H1 (cell line): ENCODE results near the gene INPP4A. TPM values are rescaled to one million over a fixed set of nuclear protein-coding genes. Genes with fewer than 3 reads are reported as not detected.

Source experiments
- CTCF ChIA-PET: fragments of 300-600 bp; sonication (Branson Sonifier 250); formaldehyde crosslinking; loops from one replicate; lab custom pipeline; 2021; ENCODE audit not compliant: partially characterized antibody; lab: Charles Lee
- POLR2A ChIA-PET: fragments of 300-600 bp; sonication (Branson Sonifier 250); formaldehyde crosslinking; loops from one replicate; lab custom pipeline; 2021; ENCODE audit warnings: inconsistent platforms; ENCODE audit not compliant: partially characterized antibody; lab: Charles Lee
- DNase-seq, 2 experiments: peaks; one replicate each; pipeline versions ENCODE4 v3.0.0 to v3.0.0-alpha.2; 2010 to 2022; ENCODE audit warnings: low spot score in 2 of 2, low read depth in 1 of 2, mixed read lengths in 1 of 2
- FAIRE-seq: peaks from 2 replicates; lab custom pipeline; 2011; peaks lifted over from hg19 to GRCh38; lab: Jason Lieb, UNC
- H2AFZ ChIP-seq: 2 replicates; pipeline ENCODE4 v1.8.1; 2012; ENCODE audit warnings: low read length, inconsistent platforms
- H2AK5ac ChIP-seq: 2 replicates; pipeline ENCODE4 v1.6.1; 2013; ENCODE audit warnings: low read depth, low read length
- H2BK120ac ChIP-seq: replicated peaks from 2 replicates; pipeline ENCODE3; 2013; ENCODE audit warnings: low read depth, low read length, inconsistent platforms
- H2BK12ac ChIP-seq: 2 replicates; pipeline ENCODE4 v1.6.1; 2013; ENCODE audit warnings: low read depth, low read length
- H2BK15ac ChIP-seq: 2 replicates; pipeline ENCODE4 v1.6.1; 2013; ENCODE audit warnings: low read length
- H2BK20ac ChIP-seq: 2 replicates; pipeline ENCODE4 v1.6.1; 2013; ENCODE audit warnings: low read length
- H2BK5ac ChIP-seq: 2 replicates; pipeline ENCODE4 v1.6.1; 2013; ENCODE audit warnings: low read depth, low read length
- H3K14ac ChIP-seq: 2 replicates; pipeline ENCODE4 v1.6.1; 2013; ENCODE audit warnings: inconsistent platforms; ENCODE audit not compliant: insufficient read length
- H3K18ac ChIP-seq: 2 replicates; pipeline ENCODE4 v1.6.1; 2013; ENCODE audit warnings: low read length; ENCODE audit errors: extremely low read depth
- H3K23ac ChIP-seq: 2 replicates; pipeline ENCODE4 v1.6.1; 2013; ENCODE audit warnings: inconsistent platforms; ENCODE audit not compliant: insufficient read length
- H3K23me2 ChIP-seq: 2 replicates; pipeline ENCODE4 v1.6.1; 2013; ENCODE audit warnings: low read depth, low read length
- H3K27ac ChIP-seq: 2 replicates; pipeline ENCODE4 v1.6.1; 2011; ENCODE audit warnings: low read depth, low read length, inconsistent platforms
- H3K27me3 ChIP-seq, 4 experiments: replicated peaks in 1 of 4; 1 replicate in 1 of 4; 2 replicates in 3 of 4; pipeline versions ENCODE4 v1.6.1 to v1.8.1; 2011 to 2013; ENCODE audit warnings: low read length in 3 of 4, mild to moderate bottlenecking in 3 of 4, inconsistent platforms in 2 of 4, mixed read lengths in 2 of 4, moderate library complexity in 1 of 4; ENCODE audit not compliant: control insufficient read depth in 3 of 4, insufficient read depth in 3 of 4; ENCODE audit errors: extremely low read depth in 1 of 4
- H3K36me3 ChIP-seq, 4 experiments: 2 replicates each; pipeline versions ENCODE4 v1.6.1 to v1.8.1; 2011 to 2013; ENCODE audit warnings: mild to moderate bottlenecking in 4 of 4, low read length in 3 of 4, moderate library complexity in 2 of 4, control low read depth in 1 of 4, inconsistent platforms in 1 of 4; ENCODE audit not compliant: insufficient read depth in 4 of 4, control insufficient read depth in 2 of 4
- H3K4ac ChIP-seq: replicated peaks from 2 replicates; pipeline ENCODE3; 2013; ENCODE audit warnings: low read length, low read depth, mixed read lengths, inconsistent platforms; ENCODE audit not compliant: insufficient read length
- H3K4me1 ChIP-seq, 4 experiments: replicated peaks in 1 of 4; 1 replicate in 1 of 4; 2 replicates in 3 of 4; pipeline versions ENCODE4 v1.6.1 to v1.8.1; 2011 to 2013; ENCODE audit warnings: low read length in 3 of 4, inconsistent platforms in 2 of 4, mixed read lengths in 1 of 4; ENCODE audit not compliant: insufficient read depth in 4 of 4, control insufficient read depth in 3 of 4
- H3K4me2 ChIP-seq, 2 experiments: 2 replicates each; pipeline versions ENCODE4 v1.6.1 to v1.8.1; 2011 to 2013; ENCODE audit warnings: low read depth in 2 of 2, low read length in 2 of 2, control low read depth in 1 of 2, inconsistent platforms in 1 of 2, mild to moderate bottlenecking in 1 of 2; ENCODE audit not compliant: insufficient read depth in 1 of 2
- H3K4me3 ChIP-seq, 4 experiments: fragments of 200-600, 300-600 bp in 1 of 4; sonication (generic), shearing (Covaris generic), sonication (Bioruptor Twin) in 1 of 4; 2 replicates each; pipeline versions ENCODE4 v1.5.1 to v1.8.1; 2011 to 2016; ENCODE audit warnings: low read length in 4 of 4, low read depth in 3 of 4, control low read depth in 2 of 4, inconsistent platforms in 2 of 4, mild to moderate bottlenecking in 2 of 4, mixed read lengths in 1 of 4, moderate library complexity in 1 of 4; ENCODE audit not compliant: insufficient read depth in 2 of 4; ENCODE audit errors: extremely low read depth in 1 of 4
- H3K56ac ChIP-seq: replicated peaks from 2 replicates; pipeline ENCODE3; 2013; ENCODE audit warnings: low read depth, mild to moderate bottlenecking, mixed read lengths, low read length, inconsistent platforms; ENCODE audit not compliant: insufficient read length
- H3K79me1 ChIP-seq: 2 replicates; pipeline ENCODE4 v1.6.1; 2013; ENCODE audit warnings: low read depth, low read length, control low read depth
- H3K79me2 ChIP-seq, 2 experiments: 2 replicates each; pipeline versions ENCODE4 v1.6.1 to v1.8.1; 2012 to 2013; ENCODE audit warnings: low read length in 2 of 2, mild to moderate bottlenecking in 2 of 2, inconsistent platforms in 1 of 2; ENCODE audit not compliant: insufficient read depth in 2 of 2, control insufficient read depth in 1 of 2
- H3K9ac ChIP-seq, 4 experiments: replicated peaks in 1 of 4; 1 replicate in 1 of 4; 2 replicates in 3 of 4; pipeline versions ENCODE4 v1.6.1 to v1.8.1; 2011 to 2013; ENCODE audit warnings: low read depth in 3 of 4, low read length in 3 of 4, control low read depth in 2 of 4, mild to moderate bottlenecking in 2 of 4, moderate library complexity in 2 of 4, inconsistent platforms in 1 of 4; ENCODE audit errors: extremely low read depth in 1 of 4
- H3K9me3 ChIP-seq, 2 experiments: 2 replicates each; pipeline versions ENCODE4 v1.6.1 to v1.8.1; 2012 to 2013; ENCODE audit warnings: mild to moderate bottlenecking in 2 of 2, moderate library complexity in 2 of 2, control low read depth in 1 of 2, inconsistent platforms in 1 of 2, low read depth in 1 of 2, low read length in 1 of 2, mixed read lengths in 1 of 2; ENCODE audit not compliant: insufficient read depth in 2 of 2
- H4K20me1 ChIP-seq, 2 experiments: replicated peaks in 1 of 2; 2 replicates each; pipeline versions ENCODE3 to v1.8.1; 2011 to 2013; ENCODE audit warnings: inconsistent platforms in 2 of 2, low read length in 2 of 2, mild to moderate bottlenecking in 1 of 2; ENCODE audit not compliant: insufficient read depth in 2 of 2, control insufficient read depth in 1 of 2
- H4K5ac ChIP-seq: 2 replicates; pipeline ENCODE4 v1.6.1; 2013; ENCODE audit warnings: low read length, low read depth, mixed read lengths, inconsistent platforms; ENCODE audit not compliant: insufficient read length
- H4K8ac ChIP-seq: 2 replicates; pipeline ENCODE4 v1.8.0; 2013; ENCODE audit warnings: mild to moderate bottlenecking, moderate library complexity, low read length, inconsistent platforms; ENCODE audit not compliant: insufficient read depth; ENCODE audit errors: extremely low read depth
- H4K91ac ChIP-seq: replicated peaks from 2 replicates; pipeline ENCODE3; 2013; ENCODE audit warnings: low read length, mixed read lengths, inconsistent platforms; ENCODE audit not compliant: insufficient read length
- CBX5 ChIP-seq: fragments of 300-800, 300-1000 bp; sonication (generic); IDR thresholded peaks from 2 replicates; pipeline ENCODE4 v1.7.1; 2016; ENCODE audit warnings: antibody characterized with exemption, low read length, low read depth
- POLR2AphosphoS5 ChIP-seq: IDR thresholded peaks from 2 replicates; pipeline ENCODE4 v1.6.1; 2011; ENCODE audit warnings: low read depth, low read length
- RAD21 ChIP-seq, 2 experiments: IDR thresholded peaks in 1 of 2; conservative IDR thresholded peaks in 1 of 2; 2 replicates each; pipeline ENCODE4 v1.6.1; 2011; ENCODE audit warnings: low read depth in 2 of 2, low read length in 2 of 2, improper control_type of control experiment in 1 of 2, inconsistent platforms in 1 of 2, mild to moderate bottlenecking in 1 of 2, moderate library complexity in 1 of 2
- RXRA ChIP-seq: IDR thresholded peaks from 2 replicates; pipeline ENCODE4 v1.6.1; 2011; ENCODE audit warnings: low read depth, mild to moderate bottlenecking, low read length, moderate library complexity; ENCODE audit not compliant: insufficient read depth
- SP4 ChIP-seq: IDR thresholded peaks from 2 replicates; pipeline ENCODE4 v1.6.1; 2012; ENCODE audit warnings: low read length, inconsistent platforms
- TAF1 ChIP-seq: IDR thresholded peaks from 2 replicates; pipeline ENCODE4 v1.6.1; 2011; ENCODE audit warnings: mild to moderate bottlenecking, low read depth, low read length
- WGBS, 2 experiments: shearing (Covaris generic) in 1 of 2; methylation state at CpG; one replicate each; pipeline versions ENCODE4 v1.1.6 to v1.1.7; 2013 to 2015; ENCODE audit warnings: low lambda C conversion rate in 2 of 2, mixed read lengths in 2 of 2, inconsistent platforms in 1 of 2, low coverage in 1 of 2, missing lambda C conversion rate in 1 of 2; ENCODE audit not compliant: insufficient replicate concordance in 2 of 2, insufficient coverage in 1 of 2, insufficient read length in 1 of 2; ENCODE audit errors: extremely low coverage in 1 of 2, missing lambda C conversion rate in 1 of 2; 5-methylcytosine and 5-hydroxymethylcytosine counted together
- polyA plus RNA-seq, 7 experiments: library from polyadenylated mRNA; depleted of rRNA in 3 of 7; stranded (reverse) in 5 of 7; unstranded in 2 of 7; fragments of >200 nt in 5 of 7; fragments of 200-250 nt in 2 of 7; gene quantifications; 1 replicate in 5 of 7; 2 replicates in 1 of 7; 4 replicates in 1 of 7; pipeline versions ENCODE4 v1.2.1 to v1.2.3, GENCODE V29; 2011 to 2013; ENCODE audit warnings: missing spikeins in 2 of 7, mixed read lengths in 2 of 7
- total RNA-seq: library from RNA; stranded (reverse); fragmentation: NEBNext Ultra II Directional; extraction: Animal tissue kit (Norgen Biotek cat#: 25700); gene quantifications from 2 replicates; pipeline ENCODE4 v1.2.1, GENCODE V29; 2021

INPP4A gene
- total and polyA plus RNA-seq, 2 of the 8 experiments (the other 6 are each of a cell fraction or from before 2014, with no cell fraction given): 25.6 to 34.3 TPM

DNA sequence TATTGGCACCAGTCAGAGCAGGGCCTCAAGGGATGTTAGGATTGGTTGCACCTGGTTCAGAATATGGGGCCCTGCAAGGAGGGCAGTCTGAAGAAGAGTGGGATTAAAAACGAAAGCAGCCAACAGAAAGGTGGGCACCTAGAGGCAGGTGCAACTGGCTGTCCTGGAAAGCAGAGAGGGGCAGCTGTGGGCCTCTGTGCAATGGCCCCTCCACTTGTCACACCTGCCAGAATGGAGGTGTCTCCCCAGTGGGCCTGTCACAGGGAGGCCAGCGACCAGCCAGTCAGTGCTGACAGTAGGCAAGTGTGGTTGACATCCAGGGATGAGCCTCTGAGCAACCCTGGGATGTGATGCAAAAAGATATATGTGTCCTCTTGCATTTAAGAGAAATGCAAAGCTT lies 37.7 kb downstream of the INPP4A start:
- H3K14ac ChIP-seq: no peak overlapping the region
- H4K5ac ChIP-seq: no peak overlapping the region
- H3K4ac ChIP-seq: no peak overlapping the region
- peaks cover 0 to 97% of the 10 kb centered on the region in 2 experiments; a peak in 3 of 4 replicates for H3K79me2 ChIP-seq
- H3K36me3 ChIP-seq: no peaks in the 10 kb centered on the region
- FAIRE-seq: no peak
- no peak overlapping the region for H3K56ac ChIP-seq
- H3K23me2 ChIP-seq: no peaks in the 10 kb centered on the region
- H3K27ac ChIP-seq: no peak overlapping the region
- H4K8ac ChIP-seq: no peak overlapping the region
- ChIA-PET CTCF (interaction anchor here (1.0 to 1.4 kb wide), 2 partner anchors 21 to 24 kb away, joined by 3 to 5 read pairs; no protein-coding TSS in a partner anchor), POLR2A (interaction anchor here (1.0 kb wide), 1 partner anchor 22 kb away, joined by 3 read pairs; no protein-coding TSS in a partner anchor)
- no peak overlapping the region for H2BK15ac ChIP-seq
- H3K27me3 ChIP-seq: no peaks in the 10 kb centered on the region
- H3K4me2 ChIP-seq: no peak overlapping the region
- no peak overlapping the region for H4K91ac ChIP-seq
- no peak overlapping the region for H2BK20ac ChIP-seq
- no peak for DNase-seq
- H2BK5ac ChIP-seq: no peak overlapping the region
- H3K79me1 ChIP-seq: peaks cover 21% of the 10 kb centered on the region
- H3K4me1 ChIP-seq: peaks cover 10 to 32% (median 21%) of the 10 kb centered on the region in 4 experiments
- no peak overlapping the region for H2BK120ac ChIP-seq
- no peak overlapping the region for H2AK5ac ChIP-seq
- TF ChIP-seq RAD21 (IDR thresholded peaks at IDR 0.05 in 1 of 2, conservative IDR thresholded peaks at IDR 0.05 in 1 of 2; ENCODE audit: low read depth in 2 of 2, low read length in 2 of 2) (no peak), SP4 (no peak), TAF1 (no peak), RXRA (no peak), CBX5 (no peak), POLR2AphosphoS5 (no peak)
- no peak overlapping the region for H3K23ac ChIP-seq
- no peak overlapping the region for H3K18ac ChIP-seq
- H2AFZ ChIP-seq: no peak overlapping the region
- H4K20me1 ChIP-seq: peaks cover 20 to 39% of the 10 kb centered on the region in 2 experiments
- H2BK12ac ChIP-seq: no peak overlapping the region
- H3K9ac ChIP-seq: no peak overlapping the region
- H3K4me3 ChIP-seq: no peak overlapping the region
- H3K9me3 ChIP-seq: no peaks in the 10 kb centered on the region
- 92% methylated on average over 2 of the region's 2 CpGs; no CpG with 5 or more reads in 1 of the 2 experiments for WGBS, 2 experiments
